Cardiac muscle cell (in vitro differentiated cells and primary cell): ENCODE measurements around the gene CDH5. TPM values are rescaled to one million over a fixed set of nuclear protein-coding genes. Genes with fewer than 3 reads are reported as not detected.

ENCODE experiments used
- DNase-seq, 2 donors: peaks; one replicate each; pipeline versions ENCODE4 v3.0.0 to v3.0.0-alpha.2; 2010 to 2017; ENCODE audit warnings: low read depth in 1 of 2, low spot score in 1 of 2
- H3K27ac ChIP-seq: fragments of 200-600 bp; sonication (generic); 2 replicates; pipeline ENCODE4 v1.5.1; 2016
- H3K27me3 ChIP-seq: fragments of 200-600 bp; sonication (generic); 2 replicates; pipeline ENCODE4 v1.6.0; 2016; ENCODE audit warnings: control low read depth
- H3K36me3 ChIP-seq: fragments of 200-600 bp; sonication (generic); 2 replicates; pipeline ENCODE4 v1.5.1; 2016; ENCODE audit warnings: control low read depth
- H3K4me1 ChIP-seq: fragments of 200-600 bp; sonication (generic); 2 replicates; pipeline ENCODE4 v1.8.1; 2017; ENCODE audit warnings: low read depth, mild to moderate bottlenecking, mixed run types
- H3K4me3 ChIP-seq: fragments of 200-600 bp; sonication (generic); 2 replicates; pipeline ENCODE4 v1.5.1; 2016; ENCODE audit warnings: mild to moderate bottlenecking
- H3K9me3 ChIP-seq: fragments of 200-600 bp; sonication (generic); 2 replicates; pipeline ENCODE4 v1.5.1; 2017; ENCODE audit warnings: low read depth, mild to moderate bottlenecking, control low read depth
- CTCF ChIP-seq: IDR thresholded peaks from 2 replicates; pipeline ENCODE4 v1.5.1; 2012; ENCODE audit warnings: low read depth, mild to moderate bottlenecking, low read length
- polyA plus RNA-seq: library from polyadenylated mRNA; unstranded; fragments of >200 nt; fragmentation: Nextera tagmentation; extraction: Ambion mirVana; gene quantifications from 2 replicates; pipeline ENCODE4 v1.2.1, GENCODE V29; 2016
- total RNA-seq: library from RNA; depleted of rRNA; stranded (reverse); fragments of >200 nt; gene quantifications from 2 replicates; pipeline ENCODE4 v1.2.3, GENCODE V29; 2016

Gene CDH5
- total and polyA plus RNA-seq, 2 experiments from 2014 or later: 1.1 to 4.1 TPM

- no peaks in the 10 kb centered on the region for H3K36me3 ChIP-seq
- H3K9me3 ChIP-seq: no peaks in the 10 kb centered on the region
- no peaks in the 10 kb centered on the region for H3K4me1 ChIP-seq
- H3K27ac ChIP-seq: no peak overlapping the region
- no peak for DNase-seq
- TF ChIP-seq CTCF: no peak
- H3K27me3 ChIP-seq: no peaks in the 10 kb centered on the region
- no peak overlapping the region for H3K4me3 ChIP-seq
Observed at GRCh38 chr16:66367968-66368891, 1.7 kb downstream of the CDH5 start.

GRCh38 chr16:66369055-66369592 lies 2.6 kb downstream of the CDH5 start:
- Histone ChIP-seq H3K4me3 (no peak overlapping the region), H3K27ac (no peak overlapping the region), H3K27me3 (no peaks in the 10 kb centered on the region), H3K4me1 (no peaks in the 10 kb centered on the region), H3K36me3 (no peaks in the 10 kb centered on the region), H3K9me3 (no peaks in the 10 kb centered on the region)
- DNase-seq: peak in 1 of 2 donors; percentile 34
- no peak for TF ChIP-seq CTCF

GRCh38 chr16:66370786-66371684 lies 4.5 kb downstream of the CDH5 start:
- Histone ChIP-seq H3K4me1 (no peaks in the 10 kb centered on the region), H3K36me3 (no peaks in the 10 kb centered on the region), H3K27me3 (no peaks in the 10 kb centered on the region), H3K4me3 (no peak overlapping the region), H3K27ac (no peak overlapping the region), H3K9me3 (no peaks in the 10 kb centered on the region)
- no peak for TF ChIP-seq CTCF
- no peak for DNase-seq

- no peak for TF ChIP-seq CTCF
- no peaks in the 10 kb centered on the region for H3K27me3 ChIP-seq
- no peak overlapping the region for H3K27ac ChIP-seq
- no peaks in the 10 kb centered on the region for H3K9me3 ChIP-seq
- H3K36me3 ChIP-seq: no peaks in the 10 kb centered on the region
- no peak overlapping the region for H3K4me3 ChIP-seq
- DNase-seq: no peak
- no peaks in the 10 kb centered on the region for H3K4me1 ChIP-seq
Observed at GRCh38 chr16:66372078-66372897, 5.8 kb downstream of the CDH5 start.

GRCh38 chr16:66372898-66373155 lies 6.3 kb downstream of the CDH5 start:
- Histone ChIP-seq H3K4me1 (no peaks in the 10 kb centered on the region), H3K36me3 (no peaks in the 10 kb centered on the region), H3K27ac (no peak overlapping the region), H3K27me3 (no peaks in the 10 kb centered on the region), H3K4me3 (no peak overlapping the region), H3K9me3 (no peaks in the 10 kb centered on the region)
- TF ChIP-seq CTCF: no peak
- no peak for DNase-seq
